Measurements from ENCODE around the gene CBFA2T3. TPM values are rescaled to one million over a fixed set of nuclear protein-coding genes. Genes with fewer than 3 reads are reported as not detected.

The CBFA2T3 gene
- total and polyA plus RNA-seq, 2 donors (not counting 1 experiment from before 2014, with no cell fraction given): 40.8 to 58.3 TPM

GRCh38 chr16:88953003-88953690, 23.9 kb downstream of the CBFA2T3 start:
- Histone ChIP-seq H3K36me3 (replicated peaks in 1 of 2; ENCODE audit: control extremely low read depth in 1 of 2, control insufficient read depth in 1 of 2, extremely low read depth in 1 of 2, insufficient read depth in 2 of 2, low read length in 1 of 2) (peaks cover 0 to 2% of the 10 kb centered on the region in 2 experiments), H2AFZ (ENCODE audit: insufficient read depth, low read depth, low read length, poor library complexity, severe bottlenecking) (no peak overlapping the region), H3K9me3 (ENCODE audit: control extremely low read depth in 1 of 3, control insufficient read depth in 2 of 3, insufficient read depth in 1 of 3, low read length in 2 of 3) (no peaks in the 10 kb centered on the region), H3K4me3 (ENCODE audit: control extremely low read depth in 1 of 5, extremely low read depth in 1 of 5, insufficient read depth in 1 of 5, low read depth in 2 of 5, low read length in 4 of 5) (no peak overlapping the region), H3K4me1 (ENCODE audit: control insufficient read depth in 2 of 2, insufficient read depth in 2 of 2, low read length in 2 of 2) (peaks cover 12 to 23% of the 10 kb centered on the region in 2 donors), H3K27ac (ENCODE audit: low read length in 2 of 2) (no peak overlapping the region), H3K4me2 (replicated peaks; ENCODE audit: low read depth, low read length, poor library complexity, severe bottlenecking) (no peak overlapping the region), H3K27me3 (replicated peaks in 1 of 4; ENCODE audit: control extremely low read depth in 1 of 4, control insufficient read depth in 3 of 4, insufficient read depth in 4 of 4, low read length in 3 of 4) (no peaks in the 10 kb centered on the region), H3K79me2 (ENCODE audit: control insufficient read depth, insufficient read depth, low read length) (peaks cover 48% of the 10 kb centered on the region), H3K9ac (ENCODE audit: low read length) (no peak overlapping the region), H4K20me1 (ENCODE audit: control insufficient read depth, insufficient read depth, low read length, poor library complexity, severe bottlenecking) (peaks cover 64% of the 10 kb centered on the region)
- WGBS (ENCODE audit: insufficient coverage): 98% methylated on average over 24 of the region's 28 CpGs
- TF ChIP-seq EZH2 (IDR thresholded peaks at IDR 0.05; ENCODE audit: borderline replicate concordance, insufficient read depth, low read depth, low read length, poor library complexity, severe bottlenecking) (no peak), CTCF (IDR thresholded peaks at IDR 0.05) (no peak)
- POLR2A ChIA-PET: no interaction called here
- CTCF ChIA-PET: no interaction called here
- intact Hi-C loops (cut with micrococcal nuclease): no loop called here
- no peak for ATAC-seq (ENCODE audit: low read depth)
- no peak for DNase-seq
- Mint-ChIP-seq H3K4me3 (no peak overlapping the region), H3K9me3 (ENCODE audit: insufficient read depth) (no peaks in the 10 kb centered on the region), H3K27me3 (no peaks in the 10 kb centered on the region), H3K27ac (peak overlapping the region; percentile 57), H3K4me1 (peaks cover 19% of the 10 kb centered on the region)

- H3K27ac Mint-ChIP-seq: no peak overlapping the region
- no peak overlapping the region for H3K4me3 ChIP-seq (ENCODE audit: control extremely low read depth in 1 of 5, extremely low read depth in 1 of 5, insufficient read depth in 1 of 5, low read depth in 2 of 5, low read length in 4 of 5)
- CTCF ChIA-PET: interaction anchor here (1.1 kb wide), 1 partner anchor 16 kb away, joined by 3 read pairs; no protein-coding TSS in a partner anchor
- POLR2A ChIA-PET: interaction anchor here (0.7 kb wide), 1 partner anchor 80 kb away, joined by 3 read pairs; no protein-coding TSS in a partner anchor
- H3K9me3 ChIP-seq (ENCODE audit: control extremely low read depth in 1 of 3, control insufficient read depth in 2 of 3, insufficient read depth in 1 of 3, low read length in 2 of 3): no peaks in the 10 kb centered on the region
- H3K9ac ChIP-seq (ENCODE audit: low read length): no peak overlapping the region
- peaks cover 7% of the 10 kb centered on the region for H3K4me1 Mint-ChIP-seq
- peaks cover 63% of the 10 kb centered on the region for H4K20me1 ChIP-seq (ENCODE audit: control insufficient read depth, insufficient read depth, low read length, poor library complexity, severe bottlenecking)
- peaks cover 0 to 2% of the 10 kb centered on the region in 2 experiments for H3K36me3 ChIP-seq (replicated peaks in 1 of 2; ENCODE audit: control extremely low read depth in 1 of 2, control insufficient read depth in 1 of 2, extremely low read depth in 1 of 2, insufficient read depth in 2 of 2, low read length in 1 of 2)
- H3K27me3 Mint-ChIP-seq: no peaks in the 10 kb centered on the region
- H3K4me3 Mint-ChIP-seq: no peak overlapping the region
- H3K27me3 ChIP-seq (replicated peaks in 1 of 4; ENCODE audit: control extremely low read depth in 1 of 4, control insufficient read depth in 3 of 4, insufficient read depth in 4 of 4, low read length in 3 of 4): no peaks in the 10 kb centered on the region
- no peaks in the 10 kb centered on the region for H3K9me3 Mint-ChIP-seq (ENCODE audit: insufficient read depth)
- no peak overlapping the region for H2AFZ ChIP-seq (ENCODE audit: insufficient read depth, low read depth, low read length, poor library complexity, severe bottlenecking)
- no peak overlapping the region for H3K27ac ChIP-seq (ENCODE audit: low read length in 2 of 2)
- ATAC-seq (ENCODE audit: low read depth) (no peak), DNase-seq (no peak)
- peaks cover under 1 to 11% of the 10 kb centered on the region in 2 donors for H3K4me1 ChIP-seq (ENCODE audit: control insufficient read depth in 2 of 2, insufficient read depth in 2 of 2, low read length in 2 of 2)
- TF ChIP-seq CTCF (IDR thresholded peaks at IDR 0.05): no peak
- TF ChIP-seq EZH2 (IDR thresholded peaks at IDR 0.05; ENCODE audit: borderline replicate concordance, insufficient read depth, low read depth, low read length, poor library complexity, severe bottlenecking): no peak
- 95% methylated on average over 11 of the region's 11 CpGs for WGBS (ENCODE audit: insufficient coverage)
- intact Hi-C loops (cut with micrococcal nuclease): no loop called here
- H3K79me2 ChIP-seq (ENCODE audit: control insufficient read depth, insufficient read depth, low read length): peaks cover 41% of the 10 kb centered on the region
- H3K4me2 ChIP-seq (replicated peaks; ENCODE audit: low read depth, low read length, poor library complexity, severe bottlenecking): no peak overlapping the region
Measured at GRCh38 chr16:88951989-88952388, 25.0 kb downstream of the CBFA2T3 start.

All from B cell (primary cell).